Measurements from ENCODE around the gene DENND5B. TPM values are rescaled to one million over a fixed set of nuclear protein-coding genes. Genes with fewer than 3 reads are reported as not detected.

Gene DENND5B
- 20.0 TPM for total RNA-seq (ENCODE audit: unreplicated experiment)
- long read RNA-seq, partial matches to known transcripts: 1 of 3 reads
- long read RNA-seq, other reads (novel, unspliced or antisense): 2 of 3 reads

GRCh38 chr12:31590642-31591379 is at the start of gene DENND5B:
Gene DENND5B (minus strand): TSS chr12:31591136. CDS start chr12:31590832, 304 bp downstream.
- peaks cover 14% of the 10 kb centered on the region for H3K4me1 Mint-ChIP-seq (ENCODE audit: unreplicated experiment)
- H3K9me3 Mint-ChIP-seq (ENCODE audit: unreplicated experiment): no peaks in the 10 kb centered on the region
- peak within 1 kb of the TSS; percentile 78 for H3K27ac Mint-ChIP-seq (ENCODE audit: unreplicated experiment)
- H3K27me3 Mint-ChIP-seq (ENCODE audit: unreplicated experiment): peaks cover 17% of the 10 kb centered on the region
- DNase-seq (ENCODE audit: low spot score): peak; percentile 78
- TF ChIP-seq CTCF (IDR thresholded peaks at IDR 0.05; ENCODE audit: unreplicated experiment): no peak
- H3K36me3 Mint-ChIP-seq (ENCODE audit: low read depth, unreplicated experiment): peaks cover 13% of the 10 kb centered on the region
- peak within 1 kb of the TSS; percentile 98 for H3K4me3 Mint-ChIP-seq (ENCODE audit: unreplicated experiment)

- H3K27ac Mint-ChIP-seq (ENCODE audit: unreplicated experiment): no peak overlapping the region
Observed at GRCh38 chr12:31634620-31635019, 43.7 kb upstream of the DENND5B start.

DNA sequence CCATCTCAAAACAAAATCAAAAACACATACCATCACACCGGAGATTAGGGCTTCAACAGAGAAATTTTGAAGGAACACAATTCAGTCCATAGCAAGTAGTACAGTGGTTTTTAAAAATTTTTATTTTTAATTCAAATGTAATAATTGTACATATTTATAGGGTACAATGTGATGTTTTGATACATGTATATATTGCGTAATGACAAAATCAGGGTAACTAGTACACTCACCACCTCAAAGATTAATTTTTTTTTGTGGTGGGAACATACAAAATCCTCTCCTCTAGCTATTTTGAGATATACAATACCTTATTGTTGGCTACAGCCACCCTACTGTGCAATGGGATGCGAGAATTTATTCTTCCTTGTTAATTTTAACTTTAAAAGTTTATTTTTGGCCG is 42.5 kb upstream of the DENND5B start:
- no peaks in the 10 kb centered on the region for H3K27me3 Mint-ChIP-seq (ENCODE audit: unreplicated experiment)
- DNase-seq (ENCODE audit: low spot score): no peak
- no peaks in the 10 kb centered on the region for H3K36me3 Mint-ChIP-seq (ENCODE audit: low read depth, unreplicated experiment)
- H3K9me3 Mint-ChIP-seq (ENCODE audit: unreplicated experiment): no peaks in the 10 kb centered on the region
- H3K4me3 Mint-ChIP-seq (ENCODE audit: unreplicated experiment): no peak overlapping the region
- H3K27ac Mint-ChIP-seq (ENCODE audit: unreplicated experiment): no peak overlapping the region
- TF ChIP-seq CTCF (IDR thresholded peaks at IDR 0.05; ENCODE audit: unreplicated experiment): no peak
- peaks cover 3% of the 10 kb centered on the region for H3K4me1 Mint-ChIP-seq (ENCODE audit: unreplicated experiment)

More at GRCh38 chr12:31634620-31635019, 43.7 kb upstream of the DENND5B start:
- Mint-ChIP-seq H3K4me3 (ENCODE audit: unreplicated experiment) (no peak overlapping the region), H3K9me3 (ENCODE audit: unreplicated experiment) (no peaks in the 10 kb centered on the region), H3K27me3 (ENCODE audit: unreplicated experiment) (no peaks in the 10 kb centered on the region), H3K4me1 (ENCODE audit: unreplicated experiment) (peaks cover 3% of the 10 kb centered on the region), H3K36me3 (ENCODE audit: low read depth, unreplicated experiment) (no peaks in the 10 kb centered on the region)
- DNase-seq (ENCODE audit: low spot score): no peak
- TF ChIP-seq CTCF (IDR thresholded peaks at IDR 0.05; ENCODE audit: unreplicated experiment): no peak

GRCh38 chr12:31631809-31632208 is 40.9 kb upstream of the DENND5B start:
- TF ChIP-seq CTCF (IDR thresholded peaks at IDR 0.05; ENCODE audit: unreplicated experiment): no peak
- H3K9me3 Mint-ChIP-seq (ENCODE audit: unreplicated experiment): no peaks in the 10 kb centered on the region
- no peaks in the 10 kb centered on the region for H3K36me3 Mint-ChIP-seq (ENCODE audit: low read depth, unreplicated experiment)
- H3K4me3 Mint-ChIP-seq (ENCODE audit: unreplicated experiment): no peak overlapping the region
- H3K4me1 Mint-ChIP-seq (ENCODE audit: unreplicated experiment): peaks cover 3% of the 10 kb centered on the region
- H3K27me3 Mint-ChIP-seq (ENCODE audit: unreplicated experiment): no peaks in the 10 kb centered on the region
- no peak overlapping the region for H3K27ac Mint-ChIP-seq (ENCODE audit: unreplicated experiment)
- no peak for DNase-seq (ENCODE audit: low spot score)

- H3K4me1 Mint-ChIP-seq (ENCODE audit: unreplicated experiment): peaks cover 6% of the 10 kb centered on the region
- H3K36me3 Mint-ChIP-seq (ENCODE audit: low read depth, unreplicated experiment): no peaks in the 10 kb centered on the region
- no peak for DNase-seq (ENCODE audit: low spot score)
- H3K4me3 Mint-ChIP-seq (ENCODE audit: unreplicated experiment): no peak overlapping the region
- no peaks in the 10 kb centered on the region for H3K9me3 Mint-ChIP-seq (ENCODE audit: unreplicated experiment)
- no peaks in the 10 kb centered on the region for H3K27me3 Mint-ChIP-seq (ENCODE audit: unreplicated experiment)
- no peak overlapping the region for H3K27ac Mint-ChIP-seq (ENCODE audit: unreplicated experiment)
- no peak for TF ChIP-seq CTCF (IDR thresholded peaks at IDR 0.05; ENCODE audit: unreplicated experiment)
Observed at GRCh38 chr12:31631023-31631724, 40.2 kb upstream of the DENND5B start.

Data from endothelial cell (in vitro differentiated cells).